ENCODE data around the gene TACR1.

DNA sequence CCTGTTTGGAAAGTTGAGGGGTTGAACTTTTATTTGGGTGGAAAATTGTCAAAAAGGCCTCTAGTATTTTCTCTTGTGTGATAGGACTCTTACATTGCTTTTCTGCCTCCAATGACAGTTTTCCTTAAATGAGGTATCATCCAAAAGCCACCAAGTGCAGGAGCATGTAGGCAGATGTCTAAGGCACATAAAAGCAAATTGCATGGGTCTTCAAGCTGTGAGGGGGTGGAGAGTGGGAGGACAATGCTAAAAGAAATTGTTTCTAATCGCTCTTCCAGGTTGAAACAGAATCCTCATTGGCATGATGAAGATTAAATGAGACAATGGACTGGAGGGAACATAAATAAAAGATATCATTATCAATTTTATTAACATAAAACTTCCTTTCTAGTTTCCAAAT lies 6.8 kb downstream of the TACR1 start:
- TF ChIP-seq, protein P1, sequence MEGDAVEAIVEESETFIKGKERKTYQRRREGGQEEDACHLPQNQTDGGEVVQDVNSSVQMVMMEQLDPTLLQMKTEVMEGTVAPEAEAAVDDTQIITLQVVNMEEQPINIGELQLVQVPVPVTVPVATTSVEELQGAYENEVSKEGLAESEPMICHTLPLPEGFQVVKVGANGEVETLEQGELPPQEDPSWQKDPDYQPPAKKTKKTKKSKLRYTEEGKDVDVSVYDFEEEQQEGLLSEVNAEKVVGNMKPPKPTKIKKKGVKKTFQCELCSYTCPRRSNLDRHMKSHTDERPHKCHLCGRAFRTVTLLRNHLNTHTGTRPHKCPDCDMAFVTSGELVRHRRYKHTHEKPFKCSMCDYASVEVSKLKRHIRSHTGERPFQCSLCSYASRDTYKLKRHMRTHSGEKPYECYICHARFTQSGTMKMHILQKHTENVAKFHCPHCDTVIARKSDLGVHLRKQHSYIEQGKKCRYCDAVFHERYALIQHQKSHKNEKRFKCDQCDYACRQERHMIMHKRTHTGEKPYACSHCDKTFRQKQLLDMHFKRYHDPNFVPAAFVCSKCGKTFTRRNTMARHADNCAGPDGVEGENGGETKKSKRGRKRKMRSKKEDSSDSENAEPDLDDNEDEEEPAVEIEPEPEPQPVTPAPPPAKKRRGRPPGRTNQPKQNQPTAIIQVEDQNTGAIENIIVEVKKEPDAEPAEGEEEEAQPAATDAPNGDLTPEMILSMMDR (IDR thresholded peaks at IDR 0.05; ENCODE audit: poor library complexity), result no peak
- TF ChIP-seq EZH2 (IDR thresholded peaks at IDR 0.05; ENCODE audit: borderline replicate concordance), result no peak
